ENCODE data around the gene ALK. TPM values are rescaled to one million over a fixed set of nuclear protein-coding genes. Genes with fewer than 3 reads are reported as not detected.

The ALK gene
- total and polyA plus RNA-seq, 2 donors (not counting 1 experiment from before 2014, with no cell fraction given) = under 0.01 to 0.02 TPM

- no peak for TF ChIP-seq EZH2 (IDR thresholded peaks at IDR 0.05; ENCODE audit: low read length, missing control alignments)
- TF ChIP-seq CTCF (conservative IDR thresholded peaks at IDR 0.05 in 1 of 2, IDR thresholded peaks at IDR 0.05 in 1 of 2; ENCODE audit: low read depth in 1 of 2, low read length in 2 of 2) = no peak
- no peak overlapping the region for H2AFZ ChIP-seq (ENCODE audit: low read length)
- no peak overlapping the region for H3K27ac ChIP-seq (ENCODE audit: insufficient read depth, low read length)
These were observed 588.8 kb downstream of the ALK start for GRCh38 chr2:29332540-29332939.

GRCh38 chr2:29329899-29330298 lies 591.5 kb downstream of the ALK start:
- Histone ChIP-seq H3K27ac (ENCODE audit: insufficient read depth, low read length) (no peak overlapping the region), H2AFZ (ENCODE audit: low read length) (no peak overlapping the region), H3K27me3 (ENCODE audit: control insufficient read depth, insufficient read depth, low read length) (no peaks in the 10 kb centered on the region), H3K36me3 (ENCODE audit: control insufficient read depth, insufficient read depth, low read length) (no peaks in the 10 kb centered on the region), H4K20me1 (ENCODE audit: control insufficient read depth, extremely low read depth, insufficient read depth, low read length) (no peaks in the 10 kb centered on the region), H3K4me2 (ENCODE audit: extremely low read depth, insufficient read depth, low read length) (no peak overlapping the region), H3K9me3 (ENCODE audit: control insufficient read depth, insufficient read depth, low read depth, low read length) (no peaks in the 10 kb centered on the region), H3K79me2 (ENCODE audit: control insufficient read depth, insufficient read depth, low read length) (no peaks in the 10 kb centered on the region), H3K4me3 (replicated peaks in 1 of 4; ENCODE audit: control extremely low read depth in 1 of 4, insufficient read depth in 1 of 4, low read depth in 3 of 4, low read length in 4 of 4) (no peak overlapping the region), H3K9ac (ENCODE audit: insufficient read depth, low read length) (no peak overlapping the region), H3K4me1 (ENCODE audit: control insufficient read depth, extremely low read depth, insufficient read depth, low read length) (no peaks in the 10 kb centered on the region)
- TF ChIP-seq CTCF (conservative IDR thresholded peaks at IDR 0.05 in 1 of 2, IDR thresholded peaks at IDR 0.05 in 1 of 2; ENCODE audit: low read depth in 1 of 2, low read length in 2 of 2) = peak in 1 of 2 donors; percentile 6
- no peak for TF ChIP-seq EZH2 (IDR thresholded peaks at IDR 0.05; ENCODE audit: low read length, missing control alignments)
- DNase-seq (ENCODE audit: low read depth in 2 of 2) = no peak

More at GRCh38 chr2:29332540-29332939, 588.8 kb downstream of the ALK start:
- H3K27me3 ChIP-seq (ENCODE audit: control insufficient read depth, insufficient read depth, low read length) = no peaks in the 10 kb centered on the region
- H3K4me1 ChIP-seq (ENCODE audit: control insufficient read depth, extremely low read depth, insufficient read depth, low read length) = no peaks in the 10 kb centered on the region
- no peaks in the 10 kb centered on the region for H3K79me2 ChIP-seq (ENCODE audit: control insufficient read depth, insufficient read depth, low read length)
- H3K9me3 ChIP-seq (ENCODE audit: control insufficient read depth, insufficient read depth, low read depth, low read length) = no peaks in the 10 kb centered on the region
- no peak overlapping the region for H3K9ac ChIP-seq (ENCODE audit: insufficient read depth, low read length)
- no peaks in the 10 kb centered on the region for H3K36me3 ChIP-seq (ENCODE audit: control insufficient read depth, insufficient read depth, low read length)
- H3K4me2 ChIP-seq (ENCODE audit: extremely low read depth, insufficient read depth, low read length) = no peak overlapping the region
- no peak overlapping the region for H3K4me3 ChIP-seq (replicated peaks in 1 of 4; ENCODE audit: control extremely low read depth in 1 of 4, insufficient read depth in 1 of 4, low read depth in 3 of 4, low read length in 4 of 4)
- no peaks in the 10 kb centered on the region for H4K20me1 ChIP-seq (ENCODE audit: control insufficient read depth, extremely low read depth, insufficient read depth, low read length)
- DNase-seq (ENCODE audit: low read depth in 2 of 2) = no peak

GRCh38 chr2:29326926-29327325 lies 594.5 kb downstream of the ALK start:
- Histone ChIP-seq H3K9ac (ENCODE audit: insufficient read depth, low read length) (no peak overlapping the region), H3K9me3 (ENCODE audit: control insufficient read depth, insufficient read depth, low read depth, low read length) (no peaks in the 10 kb centered on the region), H3K4me1 (ENCODE audit: control insufficient read depth, extremely low read depth, insufficient read depth, low read length) (no peaks in the 10 kb centered on the region), H3K27me3 (ENCODE audit: control insufficient read depth, insufficient read depth, low read length) (no peaks in the 10 kb centered on the region), H4K20me1 (ENCODE audit: control insufficient read depth, extremely low read depth, insufficient read depth, low read length) (no peaks in the 10 kb centered on the region), H3K4me3 (replicated peaks in 1 of 4; ENCODE audit: control extremely low read depth in 1 of 4, insufficient read depth in 1 of 4, low read depth in 3 of 4, low read length in 4 of 4) (no peak overlapping the region), H3K4me2 (ENCODE audit: extremely low read depth, insufficient read depth, low read length) (no peak overlapping the region), H2AFZ (ENCODE audit: low read length) (no peak overlapping the region), H3K27ac (ENCODE audit: insufficient read depth, low read length) (no peak overlapping the region), H3K79me2 (ENCODE audit: control insufficient read depth, insufficient read depth, low read length) (no peaks in the 10 kb centered on the region), H3K36me3 (ENCODE audit: control insufficient read depth, insufficient read depth, low read length) (no peaks in the 10 kb centered on the region)
- DNase-seq (ENCODE audit: low read depth in 2 of 2) = peak in 1 of 2 donors; percentile 86
- TF ChIP-seq EZH2 (IDR thresholded peaks at IDR 0.05; ENCODE audit: low read length, missing control alignments) = no peak
- no peak for TF ChIP-seq CTCF (conservative IDR thresholded peaks at IDR 0.05 in 1 of 2, IDR thresholded peaks at IDR 0.05 in 1 of 2; ENCODE audit: low read depth in 1 of 2, low read length in 2 of 2)
